IMR-90 (cell line): ENCODE measurements around the gene STIM1. TPM values are rescaled to one million over a fixed set of nuclear protein-coding genes. Genes with fewer than 3 reads are reported as not detected.

ENCODE experiments used
- ATAC-seq: fragments of 200-7000 bp; cut with Tn5 transposase; 2 replicates; pipeline ENCODE4 v1.9.1; 2020; ENCODE audit warnings: low read depth, mild to moderate bottlenecking, moderate library complexity
- BruUV-seq: library from RNA; stranded (reverse); fragments of 400-500 nt; replicated peaks from 2 replicates; lab custom pipeline; 2021; lab: Mats Ljungman, UMichigan
- CTCF ChIA-PET: fragments of 300-600 bp; formaldehyde crosslinking; extraction: SDS; loops from one replicate; lab custom pipeline; 2021; ENCODE audit warnings: antibody characterized with exemption; lab: Yijun Ruan, JAX
- POLR2A ChIA-PET: fragments of 300-600 bp; sonication (Branson Sonifier 250); formaldehyde crosslinking; loops from one replicate; lab custom pipeline; 2022; ENCODE audit warnings: antibody characterized with exemption; ENCODE audit not compliant: unreplicated experiment; lab: Charles Lee
- DNase-seq: peaks from one replicate; pipeline ENCODE4 v3.0.0; 2013
- H2AFZ ChIP-seq: replicated peaks from 2 replicates; pipeline ENCODE3; 2013; ENCODE audit warnings: low read length, mild to moderate bottlenecking; ENCODE audit not compliant: poor library complexity
- H2AK5ac ChIP-seq: 2 replicates; pipeline ENCODE4 v1.6.1; 2013; ENCODE audit warnings: low read depth, low read length, inconsistent platforms
- H2AK9ac ChIP-seq: replicated peaks from 2 replicates; pipeline ENCODE3; 2013; ENCODE audit warnings: mild to moderate bottlenecking, low read depth, low read length, moderate library complexity; ENCODE audit not compliant: poor library complexity
- H2BK120ac ChIP-seq: 2 replicates; pipeline ENCODE4 v1.6.1; 2013; ENCODE audit warnings: low read depth, low read length, inconsistent platforms
- H2BK15ac ChIP-seq: 3 replicates; pipeline ENCODE4 v1.6.1; 2013; ENCODE audit warnings: low read depth, low read length, inconsistent platforms
- H2BK20ac ChIP-seq: 2 replicates; pipeline ENCODE4 v1.6.1; 2013; ENCODE audit warnings: low read depth, mild to moderate bottlenecking, inconsistent platforms, low read length, moderate library complexity
- H2BK5ac ChIP-seq: 2 replicates; pipeline ENCODE4 v1.6.1; 2013; ENCODE audit warnings: mild to moderate bottlenecking, low read depth, low read length, inconsistent platforms; ENCODE audit not compliant: poor library complexity, severe bottlenecking
- H3K14ac ChIP-seq: replicated peaks from 2 replicates; pipeline ENCODE4 v1.6.1; 2013; ENCODE audit warnings: low read depth, low read length, inconsistent platforms
- H3K18ac ChIP-seq: 2 replicates; pipeline ENCODE4 v1.6.1; 2013; ENCODE audit warnings: low read depth, low read length, control low read depth
- H3K23ac ChIP-seq: 2 replicates; pipeline ENCODE4 v1.6.1; 2013; ENCODE audit warnings: low read depth, low read length, inconsistent platforms
- H3K27ac ChIP-seq: 2 replicates; pipeline ENCODE4 v1.5.1; 2013; ENCODE audit warnings: mild to moderate bottlenecking, control low read depth, low read length; ENCODE audit not compliant: insufficient read depth
- H3K27me3 ChIP-seq: 2 replicates; pipeline ENCODE4 v1.6.1; 2013; ENCODE audit warnings: low read length; ENCODE audit not compliant: control insufficient read depth, insufficient read depth
- H3K36me3 ChIP-seq: 2 replicates; pipeline ENCODE4 v1.6.1; 2013; ENCODE audit warnings: low read length, mixed read lengths; ENCODE audit not compliant: control insufficient read depth, insufficient read depth
- H3K4ac ChIP-seq: 2 replicates; pipeline ENCODE4 v1.6.1; 2013; ENCODE audit warnings: low read depth, low read length, inconsistent platforms
- H3K4me1 ChIP-seq: 2 replicates; pipeline ENCODE4 v1.6.1; 2013; ENCODE audit warnings: low read length, mixed read lengths; ENCODE audit not compliant: control insufficient read depth, insufficient read depth
- H3K4me2 ChIP-seq: 2 replicates; pipeline ENCODE4 v1.6.1; 2013; ENCODE audit warnings: low read depth, mild to moderate bottlenecking, control low read depth, low read length, moderate library complexity
- H3K4me3 ChIP-seq: 2 replicates; pipeline ENCODE4 v1.5.1; 2013; ENCODE audit warnings: low read depth, mild to moderate bottlenecking, control low read depth, low read length, moderate library complexity; ENCODE audit not compliant: insufficient read depth
- H3K56ac ChIP-seq: 2 replicates; pipeline ENCODE4 v1.6.1; 2013; ENCODE audit warnings: low read length, inconsistent platforms; ENCODE audit not compliant: insufficient read depth; ENCODE audit errors: extremely low read depth
- H3K79me1 ChIP-seq, 2 experiments: 2 replicates each; pipeline ENCODE4 v1.6.1; 2013; ENCODE audit warnings: low read length in 2 of 2, inconsistent platforms in 1 of 2, low read depth in 1 of 2
- H3K9ac ChIP-seq: 2 replicates; pipeline ENCODE4 v1.6.1; 2013; ENCODE audit warnings: low read depth, low read length, control low read depth
- H3K9me1 ChIP-seq: 2 replicates; pipeline ENCODE4 v1.6.1; 2013; ENCODE audit warnings: low read length, inconsistent platforms; ENCODE audit not compliant: insufficient read depth
- H3K9me3 ChIP-seq: 2 replicates; pipeline ENCODE4 v1.6.1; 2013; ENCODE audit warnings: low read length; ENCODE audit not compliant: control insufficient read depth, insufficient read depth
- H4K20me1 ChIP-seq: 2 replicates; pipeline ENCODE4 v1.6.1; 2013; ENCODE audit warnings: low read length, inconsistent platforms; ENCODE audit not compliant: insufficient read depth
- H4K5ac ChIP-seq: 2 replicates; pipeline ENCODE4 v1.6.1; 2013; ENCODE audit warnings: mild to moderate bottlenecking, low read depth, low read length, control low read depth
- H4K8ac ChIP-seq, 2 experiments: 2 replicates each; pipeline ENCODE4 v1.6.1; 2013; ENCODE audit warnings: low read depth in 2 of 2, low read length in 2 of 2, control low read depth in 1 of 2, inconsistent platforms in 1 of 2
- H4K91ac ChIP-seq: 2 replicates; pipeline ENCODE4 v1.6.1; 2013; ENCODE audit warnings: low read depth, low read length, inconsistent platforms; ENCODE audit not compliant: insufficient read depth
- CEBPB ChIP-seq: IDR thresholded peaks from 2 replicates; pipeline ENCODE4 v1.6.1; 2012; ENCODE audit warnings: low read depth, low read length, improper control_type of control experiment
- CHD1 ChIP-seq: IDR thresholded peaks from 2 replicates; pipeline ENCODE4 v1.6.1; 2012; ENCODE audit warnings: low read depth, low read length, improper control_type of control experiment
- ELK1 ChIP-seq: fragments of 150-350 bp; IDR thresholded peaks from 2 replicates; pipeline ENCODE4 v1.6.1; 2016; ENCODE audit warnings: low read depth, mild to moderate bottlenecking, low read length, moderate library complexity, borderline replicate concordance
- FOS ChIP-seq: fragments of 150-350 bp; IDR thresholded peaks from 2 replicates; pipeline ENCODE4 v1.6.1; 2016; ENCODE audit warnings: low read depth, low read length
- MXI1 ChIP-seq: IDR thresholded peaks from 2 replicates; pipeline ENCODE4 v1.6.1; 2012; ENCODE audit warnings: low read depth, mild to moderate bottlenecking, low read length, moderate library complexity, borderline replicate concordance
- NFE2L2 ChIP-seq: fragments of 150-350 bp; IDR thresholded peaks from 2 replicates; pipeline ENCODE4 v1.6.1; 2016; ENCODE audit warnings: low read depth, mild to moderate bottlenecking, low read length
- SMC3 ChIP-seq: fragments of 150-350 bp; IDR thresholded peaks from 2 replicates; pipeline ENCODE4 v1.6.1; 2016; ENCODE audit warnings: low read depth, mild to moderate bottlenecking, antibody characterized with exemption, low read length, moderate library complexity
- WGBS, 2 experiments: methylation state at CpG; one replicate each; pipeline versions ENCODE4 v1.1.5 to v1.1.7; 2013; ENCODE audit warnings: missing lambda C conversion rate in 2 of 2; ENCODE audit not compliant: insufficient read length in 1 of 2; ENCODE audit errors: extremely low coverage in 2 of 2; 5-methylcytosine and 5-hydroxymethylcytosine counted together
- dilution Hi-C: fragments of 300-500 bp; cut with HindIII; formaldehyde crosslinking; loops from one replicate; pipeline ENCODE4 v1.14.3; 2018; ENCODE audit warnings: low sequenced_read_pairs; ENCODE audit not compliant: unreplicated experiment
- in situ Hi-C: fragments of 300-500 bp; cut with MboI; formaldehyde crosslinking; loops from 3 replicates; pipeline ENCODE4 v1.14.3; 2019; ENCODE audit warnings: low sequenced_read_pairs, inconsistent platforms, mixed read lengths
- intact Hi-C: fragments of 100-400 bp; cut with micrococcal nuclease; formaldehyde crosslinking; loops from 2 replicates; pipeline ENCODE4 v1.10.0; 2022
- polyA plus RNA-seq, 3 experiments: library from polyadenylated mRNA; depleted of rRNA; stranded (reverse); fragments of >200 nt; gene quantifications; 2 replicates each; pipeline ENCODE4 v1.2.3, GENCODE V29; 2012; ENCODE audit warnings: low replicate concordance in 1 of 3
- total RNA-seq: library from RNA; depleted of rRNA; stranded (reverse); fragments of >200 nt; gene quantifications from 2 replicates; pipeline ENCODE4 v1.2.3, GENCODE V29; 2012

Gene STIM1
- total and polyA plus RNA-seq, 2 of the 4 experiments (the other 2 are of a cell fraction): 17.9 to 23.0 TPM

DNA sequence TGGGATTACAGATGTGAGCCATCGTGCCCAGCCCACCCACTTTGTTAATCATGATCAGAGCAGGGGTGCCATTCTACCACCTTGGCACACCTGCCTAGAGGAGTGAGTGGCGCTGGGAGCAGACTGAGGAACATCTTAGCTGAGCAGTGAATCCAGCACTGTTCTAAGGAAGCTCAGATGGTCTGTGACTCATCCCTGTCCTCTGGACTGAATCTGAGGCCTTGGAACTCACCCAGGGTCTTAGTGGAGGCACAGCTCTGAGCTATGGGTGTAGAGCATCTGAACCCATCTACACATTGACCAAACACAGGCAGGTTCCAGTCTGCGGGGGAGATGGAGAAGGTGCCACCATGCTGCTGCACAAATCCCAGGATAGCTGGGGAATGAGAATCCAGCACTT, 32.2 kb upstream of the STIM1 start:
- H2BK120ac ChIP-seq: no peak overlapping the region
- H3K36me3 ChIP-seq: peaks cover 38% of the 10 kb centered on the region
- H4K8ac ChIP-seq: no peak overlapping the region
- H2BK15ac ChIP-seq: no peak overlapping the region
- H2BK5ac ChIP-seq: no peak overlapping the region
- H4K5ac ChIP-seq: no peak overlapping the region
- no TSS peak for BruUV-seq
- no peak overlapping the region for H4K91ac ChIP-seq
- peaks cover 10 to 27% of the 10 kb centered on the region in 2 experiments for H3K79me1 ChIP-seq
- in situ Hi-C loops: no loop called here
- no peak overlapping the region for H3K14ac ChIP-seq
- H3K9me1 ChIP-seq: peaks cover 21% of the 10 kb centered on the region; the same call in 1 of the 2 replicates
- H3K56ac ChIP-seq: no peak overlapping the region
- peaks cover 13% of the 10 kb centered on the region; the same call in 1 of the 2 replicates for H4K20me1 ChIP-seq
- no peak overlapping the region for H3K18ac ChIP-seq
- no peak overlapping the region for H3K4me2 ChIP-seq
- H3K9me3 ChIP-seq: no peaks in the 10 kb centered on the region
- no peak overlapping the region for H2BK20ac ChIP-seq
- H3K9ac ChIP-seq: no peak overlapping the region
- peak; percentile 84 for DNase-seq
- peaks cover 4% of the 10 kb centered on the region for H3K4me1 ChIP-seq
- peak overlapping the region; percentile 17; the same call in 1 of the 2 replicates for H2AK5ac ChIP-seq
- TF ChIP-seq MXI1: no peak
- no peak for TF ChIP-seq CHD1
- no peak for TF ChIP-seq SMC3
- TF ChIP-seq FOS: 0 out of 2 replicates have a peak, but pooled peaks have one; percentile 16
- no peak for TF ChIP-seq NFE2L2
- no peak for TF ChIP-seq CEBPB
- no peak for TF ChIP-seq ELK1
- peak overlapping the region; percentile 13 for H2AFZ ChIP-seq
- H3K4me3 ChIP-seq: no peak overlapping the region
- peak overlapping the region; percentile 63 for H2AK9ac ChIP-seq
- H3K27me3 ChIP-seq: no peaks in the 10 kb centered on the region
- no peak overlapping the region for H3K23ac ChIP-seq
- dilution Hi-C loops: no loop called here
- no peak overlapping the region for H3K4ac ChIP-seq
- ChIA-PET CTCF (interaction anchor here (0.6 to 0.7 kb wide), 2 partner anchors 15 to 27 kb away, joined by 3 to 5 read pairs; partner anchors contain the start of gene PGAP2), POLR2A (no interaction called here)
- no peak overlapping the region for H3K27ac ChIP-seq
- intact Hi-C loops: no loop called here
- ATAC-seq: peak; percentile 88
- WGBS, 2 experiments: 80% methylated on average over 1 of the region's 3 CpGs; no CpG with 5 or more reads in 1 of the 2 experiments
